Adrenal gland (tissue), 5 donors: ENCODE measurements around the gene KRTAP5-11.
"Not testable (repeated sequence)": the region's sequence is repeated elsewhere in the genome, so short reads cannot be mapped to it uniquely, and the experiment has no call there.

ENCODE experiments used
- POLR2A ChIP-seq, 2 donors: fragments of 450-650 bp; IDR thresholded peaks; one replicate each; pipeline ENCODE4 v1.6.1; 2017; ENCODE audit warnings: antibody characterized with exemption in 2 of 2, mild to moderate bottlenecking in 2 of 2, moderate library complexity in 1 of 2
- TF ChIP-seq, protein P1 (sequence below), 6 experiments: fragments of 450-650 bp in 4 of 6; fragments of 200-600 bp in 2 of 6; sonication (generic) in 1 of 6; IDR thresholded peaks; 1 replicate in 5 of 6; 2 replicates in 1 of 6; pipeline versions ENCODE4 v1.5.1 to v1.8.0; 2016 to 2021; ENCODE audit warnings: antibody characterized with exemption in 6 of 6, mild to moderate bottlenecking in 2 of 6, moderate library complexity in 1 of 6
- donor health status: DM: no; HTN: no; CAD: no.

DNA sequence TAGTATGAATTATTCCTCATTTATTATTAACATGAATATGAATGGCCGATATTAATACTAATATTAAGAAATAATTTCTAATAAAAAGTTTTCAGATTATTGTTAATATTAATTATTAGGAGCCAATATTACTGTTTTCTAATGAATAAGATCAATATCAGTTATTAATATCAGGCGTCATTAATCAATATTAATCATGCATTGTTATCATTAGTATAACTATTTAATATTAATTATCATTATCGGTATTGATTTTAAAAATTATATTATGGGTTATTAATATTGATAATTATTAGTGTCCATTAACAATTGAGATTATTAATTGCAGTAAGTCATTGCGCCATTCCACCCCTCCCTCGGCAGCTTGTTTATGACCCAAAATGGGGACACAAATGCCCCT lies 3.0 kb upstream of the KRTAP5-11 start:
- TF ChIP-seq, protein P1, sequence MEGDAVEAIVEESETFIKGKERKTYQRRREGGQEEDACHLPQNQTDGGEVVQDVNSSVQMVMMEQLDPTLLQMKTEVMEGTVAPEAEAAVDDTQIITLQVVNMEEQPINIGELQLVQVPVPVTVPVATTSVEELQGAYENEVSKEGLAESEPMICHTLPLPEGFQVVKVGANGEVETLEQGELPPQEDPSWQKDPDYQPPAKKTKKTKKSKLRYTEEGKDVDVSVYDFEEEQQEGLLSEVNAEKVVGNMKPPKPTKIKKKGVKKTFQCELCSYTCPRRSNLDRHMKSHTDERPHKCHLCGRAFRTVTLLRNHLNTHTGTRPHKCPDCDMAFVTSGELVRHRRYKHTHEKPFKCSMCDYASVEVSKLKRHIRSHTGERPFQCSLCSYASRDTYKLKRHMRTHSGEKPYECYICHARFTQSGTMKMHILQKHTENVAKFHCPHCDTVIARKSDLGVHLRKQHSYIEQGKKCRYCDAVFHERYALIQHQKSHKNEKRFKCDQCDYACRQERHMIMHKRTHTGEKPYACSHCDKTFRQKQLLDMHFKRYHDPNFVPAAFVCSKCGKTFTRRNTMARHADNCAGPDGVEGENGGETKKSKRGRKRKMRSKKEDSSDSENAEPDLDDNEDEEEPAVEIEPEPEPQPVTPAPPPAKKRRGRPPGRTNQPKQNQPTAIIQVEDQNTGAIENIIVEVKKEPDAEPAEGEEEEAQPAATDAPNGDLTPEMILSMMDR (IDR thresholded peaks at IDR 0.05) = not testable (repeated sequence)
- TF ChIP-seq POLR2A (IDR thresholded peaks at IDR 0.05) = not testable (repeated sequence)
